Panc1 (cell line): ENCODE data around the gene LRFN3.

Source experiments
- CTCF ChIP-seq: fragments of 450-650 bp; IDR thresholded peaks from 2 replicates; pipeline ENCODE4 v1.5.1; 2017; ENCODE audit warnings: mild to moderate bottlenecking
- POLR2AphosphoS5 ChIP-seq: IDR thresholded peaks from 2 replicates; pipeline ENCODE4 v1.6.1; 2012; ENCODE audit warnings: mild to moderate bottlenecking, low read depth, low read length, moderate library complexity
- SIN3A ChIP-seq: IDR thresholded peaks from 2 replicates; pipeline ENCODE4 v1.6.1; 2012; ENCODE audit warnings: low read depth, mild to moderate bottlenecking, low read length, moderate library complexity, borderline replicate concordance; ENCODE audit not compliant: insufficient read depth
- TCF7L2 ChIP-seq: IDR thresholded peaks from 2 replicates; pipeline ENCODE4 v1.6.1; 2011; ENCODE audit warnings: mild to moderate bottlenecking, low read depth, low read length, inconsistent platforms
- TF ChIP-seq, protein P1 (sequence below), 2 experiments: IDR thresholded peaks; 2 replicates each; pipeline ENCODE4 v1.6.1; 2011 to 2012; ENCODE audit warnings: low read depth in 2 of 2, control low read depth in 1 of 2, low read length in 1 of 2, mild to moderate bottlenecking in 1 of 2, moderate library complexity in 1 of 2; ENCODE audit not compliant: insufficient read depth in 1 of 2

DNA sequence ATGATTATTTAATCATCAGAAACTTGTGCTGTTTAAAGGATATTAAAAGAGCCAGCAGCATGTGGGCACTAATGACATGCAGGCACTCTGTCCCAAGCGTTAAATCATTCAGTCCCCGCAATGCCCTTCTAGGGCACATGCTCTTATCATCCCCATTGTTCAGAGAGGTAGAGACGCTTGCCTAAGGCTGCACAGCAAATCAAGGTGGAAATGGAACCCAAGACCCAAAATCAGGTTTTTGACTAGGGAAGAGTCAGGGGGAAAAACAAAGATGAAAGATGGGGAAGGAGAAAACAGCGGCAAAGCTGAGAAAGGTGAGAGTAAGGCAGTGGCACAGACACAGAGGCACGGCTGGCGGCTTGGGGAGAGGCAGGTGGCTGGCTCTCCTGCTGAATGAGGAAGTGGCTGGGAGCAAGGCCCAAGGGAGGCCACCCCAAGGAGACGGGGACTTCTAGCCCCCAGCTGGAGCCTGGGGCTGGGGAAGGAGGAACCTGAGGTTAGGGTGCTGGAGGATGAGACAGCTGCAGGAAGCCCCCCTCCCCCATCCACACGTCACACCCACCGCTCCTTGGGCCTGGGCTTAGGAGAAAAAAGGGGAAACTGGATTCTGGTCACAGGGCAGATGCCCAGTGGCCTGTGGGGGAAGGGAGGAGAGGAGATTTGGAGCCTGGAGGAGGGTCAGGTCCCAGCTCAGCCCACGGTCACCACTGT, 27.0 kb upstream of the LRFN3 start:
- TF ChIP-seq POLR2AphosphoS5 (no peak), CTCF (no peak), SIN3A (no peak), TCF7L2 (no peak)
- TF ChIP-seq, protein P1, sequence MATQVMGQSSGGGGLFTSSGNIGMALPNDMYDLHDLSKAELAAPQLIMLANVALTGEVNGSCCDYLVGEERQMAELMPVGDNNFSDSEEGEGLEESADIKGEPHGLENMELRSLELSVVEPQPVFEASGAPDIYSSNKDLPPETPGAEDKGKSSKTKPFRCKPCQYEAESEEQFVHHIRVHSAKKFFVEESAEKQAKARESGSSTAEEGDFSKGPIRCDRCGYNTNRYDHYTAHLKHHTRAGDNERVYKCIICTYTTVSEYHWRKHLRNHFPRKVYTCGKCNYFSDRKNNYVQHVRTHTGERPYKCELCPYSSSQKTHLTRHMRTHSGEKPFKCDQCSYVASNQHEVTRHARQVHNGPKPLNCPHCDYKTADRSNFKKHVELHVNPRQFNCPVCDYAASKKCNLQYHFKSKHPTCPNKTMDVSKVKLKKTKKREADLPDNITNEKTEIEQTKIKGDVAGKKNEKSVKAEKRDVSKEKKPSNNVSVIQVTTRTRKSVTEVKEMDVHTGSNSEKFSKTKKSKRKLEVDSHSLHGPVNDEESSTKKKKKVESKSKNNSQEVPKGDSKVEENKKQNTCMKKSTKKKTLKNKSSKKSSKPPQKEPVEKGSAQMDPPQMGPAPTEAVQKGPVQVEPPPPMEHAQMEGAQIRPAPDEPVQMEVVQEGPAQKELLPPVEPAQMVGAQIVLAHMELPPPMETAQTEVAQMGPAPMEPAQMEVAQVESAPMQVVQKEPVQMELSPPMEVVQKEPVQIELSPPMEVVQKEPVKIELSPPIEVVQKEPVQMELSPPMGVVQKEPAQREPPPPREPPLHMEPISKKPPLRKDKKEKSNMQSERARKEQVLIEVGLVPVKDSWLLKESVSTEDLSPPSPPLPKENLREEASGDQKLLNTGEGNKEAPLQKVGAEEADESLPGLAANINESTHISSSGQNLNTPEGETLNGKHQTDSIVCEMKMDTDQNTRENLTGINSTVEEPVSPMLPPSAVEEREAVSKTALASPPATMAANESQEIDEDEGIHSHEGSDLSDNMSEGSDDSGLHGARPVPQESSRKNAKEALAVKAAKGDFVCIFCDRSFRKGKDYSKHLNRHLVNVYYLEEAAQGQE (IDR thresholded peaks at IDR 0.05; ENCODE audit: insufficient read depth in 1 of 2, low read depth in 2 of 2, low read length in 1 of 2): no peak
